Measurements from ENCODE around the gene FAM13A.

DNA sequence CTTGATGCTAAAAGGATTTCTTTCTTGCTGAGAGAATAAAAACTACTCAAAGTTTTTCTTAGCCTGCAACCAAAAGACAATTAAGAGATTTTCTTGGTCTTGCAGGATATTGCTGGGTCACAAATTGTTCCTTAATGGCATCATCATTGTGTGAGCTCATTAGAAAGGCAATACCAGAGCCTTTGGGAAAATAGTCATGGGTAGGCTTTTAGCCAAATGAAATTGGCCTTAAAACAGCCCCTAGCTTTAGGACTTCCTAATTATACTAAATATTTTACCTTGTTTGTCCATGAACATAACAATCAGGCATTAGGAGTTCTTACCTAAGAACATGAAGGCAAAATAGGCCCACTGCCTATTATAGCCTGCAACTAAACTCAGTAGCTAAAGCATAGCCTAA is 10.4 kb upstream of the FAM13A start:
- TF ChIP-seq, protein P1, sequence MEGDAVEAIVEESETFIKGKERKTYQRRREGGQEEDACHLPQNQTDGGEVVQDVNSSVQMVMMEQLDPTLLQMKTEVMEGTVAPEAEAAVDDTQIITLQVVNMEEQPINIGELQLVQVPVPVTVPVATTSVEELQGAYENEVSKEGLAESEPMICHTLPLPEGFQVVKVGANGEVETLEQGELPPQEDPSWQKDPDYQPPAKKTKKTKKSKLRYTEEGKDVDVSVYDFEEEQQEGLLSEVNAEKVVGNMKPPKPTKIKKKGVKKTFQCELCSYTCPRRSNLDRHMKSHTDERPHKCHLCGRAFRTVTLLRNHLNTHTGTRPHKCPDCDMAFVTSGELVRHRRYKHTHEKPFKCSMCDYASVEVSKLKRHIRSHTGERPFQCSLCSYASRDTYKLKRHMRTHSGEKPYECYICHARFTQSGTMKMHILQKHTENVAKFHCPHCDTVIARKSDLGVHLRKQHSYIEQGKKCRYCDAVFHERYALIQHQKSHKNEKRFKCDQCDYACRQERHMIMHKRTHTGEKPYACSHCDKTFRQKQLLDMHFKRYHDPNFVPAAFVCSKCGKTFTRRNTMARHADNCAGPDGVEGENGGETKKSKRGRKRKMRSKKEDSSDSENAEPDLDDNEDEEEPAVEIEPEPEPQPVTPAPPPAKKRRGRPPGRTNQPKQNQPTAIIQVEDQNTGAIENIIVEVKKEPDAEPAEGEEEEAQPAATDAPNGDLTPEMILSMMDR (IDR thresholded peaks at IDR 0.05) = no peak
- no peak for TF ChIP-seq POLR2A (IDR thresholded peaks at IDR 0.05)
